ENCODE results near the gene TLE3. TPM values are rescaled to one million over a fixed set of nuclear protein-coding genes. Genes with fewer than 3 reads are reported as not detected.

The TLE3 gene
- total RNA-seq, 1 experiment from 2014 or later, result 98.2 TPM

- no peaks in the 10 kb centered on the region for H4K20me1 ChIP-seq (ENCODE audit: control insufficient read depth, insufficient read depth, insufficient read length)
- H2BK12ac ChIP-seq (ENCODE audit: insufficient read length, low read depth, low read length), result no peak overlapping the region
- no peak overlapping the region for H4K91ac ChIP-seq (ENCODE audit: insufficient read length, low read depth, low read length)
- H3K79me1 ChIP-seq (ENCODE audit: insufficient read depth, low read depth, low read length, poor library complexity, severe bottlenecking), result no peaks in the 10 kb centered on the region
- H3K79me2 ChIP-seq (ENCODE audit: insufficient read depth, low read length), result no peaks in the 10 kb centered on the region
- no peak overlapping the region for H3K4ac ChIP-seq (ENCODE audit: low read depth, low read length)
- Mint-ChIP-seq H3K27ac (no peak overlapping the region), H3K4me1 (peaks cover 12 to 19% of the 10 kb centered on the region in 2 experiments), H3K36me3 (ENCODE audit: insufficient read depth in 1 of 3, low read depth in 3 of 3) (peaks cover 18 to 52% (median 39%) of the 10 kb centered on the region in 3 experiments), H3K27me3 (ENCODE audit: low read depth) (no peaks in the 10 kb centered on the region), H3K4me3 (no peak overlapping the region), H3K9me3 (no peaks in the 10 kb centered on the region)
- no peaks in the 10 kb centered on the region for H3K4me1 ChIP-seq (ENCODE audit: insufficient read depth, low read length)
- no CpG with 5 or more reads among the region's 9 CpGs for WGBS (ENCODE audit: extremely low coverage, insufficient read length, low lambda C conversion rate)
- no peaks in the 10 kb centered on the region for H3K23me2 ChIP-seq (ENCODE audit: insufficient read length, low read depth, low read length, poor library complexity, severe bottlenecking)
- H3T11ph ChIP-seq (ENCODE audit: low read length), result no peak overlapping the region
- H2AK5ac ChIP-seq (ENCODE audit: insufficient read length, low read length), result no peak overlapping the region
- H2BK20ac ChIP-seq (ENCODE audit: low read depth, low read length, poor library complexity, severe bottlenecking), result no peak overlapping the region
- H3K9ac ChIP-seq (ENCODE audit: extremely low read depth, insufficient read length, low read length), result no peak overlapping the region
- no peak overlapping the region for H3K18ac ChIP-seq (ENCODE audit: insufficient read length, low read depth, low read length)
- H3K9me3 ChIP-seq (ENCODE audit: control insufficient read depth, low read depth, low read length), result no peaks in the 10 kb centered on the region
- H2AFZ ChIP-seq (ENCODE audit: low read length), result no peak overlapping the region
- H4K5ac ChIP-seq (ENCODE audit: insufficient read length, low read depth, low read length), result no peak overlapping the region
- no peak overlapping the region for H3K23ac ChIP-seq (ENCODE audit: insufficient read length, low read depth, low read length)
- no peak overlapping the region for H2BK15ac ChIP-seq (ENCODE audit: low read depth, low read length)
- no peak overlapping the region for H2BK120ac ChIP-seq (ENCODE audit: low read depth, low read length, poor library complexity, severe bottlenecking)
- H3K27me3 ChIP-seq (ENCODE audit: insufficient read depth, low read length), result no peaks in the 10 kb centered on the region
- TF ChIP-seq CTCF (conservative IDR thresholded peaks at IDR 0.05), result no peak
- no peak for DNase-seq
- no peak overlapping the region for H3K56ac ChIP-seq (ENCODE audit: insufficient read length, low read depth, low read length)
- H2BK5ac ChIP-seq (ENCODE audit: insufficient read length, low read length), result no peak overlapping the region
- no peak overlapping the region for H3K27ac ChIP-seq (ENCODE audit: insufficient read length, low read depth, low read length)
- no peak overlapping the region for H4K8ac ChIP-seq (replicated peaks; ENCODE audit: insufficient read length, low read depth, low read length)
- H3K4me2 ChIP-seq (ENCODE audit: insufficient read depth, insufficient read length, low read length), result no peak overlapping the region
- no peak overlapping the region; the same call in 1 of the 2 replicates for H3K14ac ChIP-seq (ENCODE audit: insufficient read depth, low read length)
Measured at GRCh38 chr15:70048198-70048565, 49.5 kb downstream of the TLE3 start.

Measured in H9 (cell line).